ENCODE results near the gene SMAD3. TPM values are rescaled to one million over a fixed set of nuclear protein-coding genes. Genes with fewer than 3 reads are reported as not detected.
A peak's percentile ranks its signal among the peaks of the same experiment; 100 is the strongest.

SMAD3 gene
- total and polyA plus RNA-seq, 2 donors (not counting 1 experiment from before 2014, with no cell fraction given) = 55.9 to 163 TPM

- H3K4me2 ChIP-seq (replicated peaks; ENCODE audit: low read depth, low read length, poor library complexity, severe bottlenecking) = no peak overlapping the region
- no peaks in the 10 kb centered on the region for H3K9me3 Mint-ChIP-seq (ENCODE audit: insufficient read depth)
- H3K27ac ChIP-seq (ENCODE audit: low read length in 2 of 2) = peak overlapping the region in 1 of 2 donors; percentile 61
- H3K4me1 ChIP-seq (ENCODE audit: control insufficient read depth in 2 of 2, insufficient read depth in 2 of 2, low read length in 2 of 2) = peaks cover 54 to 75% of the 10 kb centered on the region in 2 donors
- WGBS (ENCODE audit: insufficient coverage) = 29% methylated on average over 2 of the region's 4 CpGs
- POLR2A ChIA-PET = no interaction called here
- H3K36me3 ChIP-seq (replicated peaks in 1 of 2; ENCODE audit: control extremely low read depth in 1 of 2, control insufficient read depth in 1 of 2, extremely low read depth in 1 of 2, insufficient read depth in 2 of 2, low read length in 1 of 2) = peaks cover 5 to 42% of the 10 kb centered on the region in 2 experiments
- no peak overlapping the region for H3K4me3 Mint-ChIP-seq
- no peak for DNase-seq
- ATAC-seq (ENCODE audit: low read depth) = no peak
- H3K27ac Mint-ChIP-seq = peak overlapping the region; percentile 56
- no peaks in the 10 kb centered on the region for H3K9me3 ChIP-seq (ENCODE audit: control extremely low read depth in 1 of 3, control insufficient read depth in 2 of 3, insufficient read depth in 1 of 3, low read length in 2 of 3)
- CTCF ChIA-PET = interaction anchor here (0.9 kb wide), 1 partner anchor 35 kb away, joined by 4 read pairs; no protein-coding TSS in a partner anchor
- no peak overlapping the region for H2AFZ ChIP-seq (ENCODE audit: insufficient read depth, low read depth, low read length, poor library complexity, severe bottlenecking)
- no peak overlapping the region for H3K9ac ChIP-seq (ENCODE audit: low read length)
- peaks cover 99% of the 10 kb centered on the region for H3K79me2 ChIP-seq (ENCODE audit: control insufficient read depth, insufficient read depth, low read length)
- H3K27me3 Mint-ChIP-seq = no peaks in the 10 kb centered on the region
- peaks cover 48% of the 10 kb centered on the region for H4K20me1 ChIP-seq (ENCODE audit: control insufficient read depth, insufficient read depth, low read length, poor library complexity, severe bottlenecking)
- no peaks in the 10 kb centered on the region for H3K27me3 ChIP-seq (replicated peaks in 1 of 4; ENCODE audit: control extremely low read depth in 1 of 4, control insufficient read depth in 3 of 4, insufficient read depth in 4 of 4, low read length in 3 of 4)
- TF ChIP-seq EZH2 (IDR thresholded peaks at IDR 0.05; ENCODE audit: borderline replicate concordance, insufficient read depth, low read depth, low read length, poor library complexity, severe bottlenecking) = no peak
- no peak for TF ChIP-seq CTCF (IDR thresholded peaks at IDR 0.05)
- H3K4me1 Mint-ChIP-seq = peaks cover 88% of the 10 kb centered on the region
- H3K4me3 ChIP-seq (ENCODE audit: control extremely low read depth in 1 of 5, extremely low read depth in 1 of 5, insufficient read depth in 1 of 5, low read depth in 2 of 5, low read length in 4 of 5) = no peak overlapping the region
- intact Hi-C loops (cut with micrococcal nuclease) = no loop called here
Measured at GRCh38 chr15:67127965-67128364, 62.6 kb downstream of the SMAD3 start.

GRCh38 chr15:67130166-67130565 is 64.8 kb downstream of the SMAD3 start:
- H3K27me3 Mint-ChIP-seq = no peaks in the 10 kb centered on the region
- ChIA-PET POLR2A (interaction anchor here (0.6 kb wide), 1 partner anchor 1845 kb away, joined by 6 read pairs; no protein-coding TSS in a partner anchor), CTCF (interaction anchor here (0.6 kb wide), 1 partner anchor 16 kb away, joined by 3 read pairs; no protein-coding TSS in a partner anchor)
- peaks cover 93% of the 10 kb centered on the region for H3K4me1 Mint-ChIP-seq
- ATAC-seq (ENCODE audit: low read depth) (no peak), DNase-seq (no peak)
- H3K9me3 Mint-ChIP-seq (ENCODE audit: insufficient read depth) = no peaks in the 10 kb centered on the region
- Histone ChIP-seq H3K9me3 (ENCODE audit: control extremely low read depth in 1 of 3, control insufficient read depth in 2 of 3, insufficient read depth in 1 of 3, low read length in 2 of 3) (no peaks in the 10 kb centered on the region), H3K79me2 (ENCODE audit: control insufficient read depth, insufficient read depth, low read length) (peaks cover 99% of the 10 kb centered on the region), H3K9ac (ENCODE audit: low read length) (no peak overlapping the region), H3K4me3 (ENCODE audit: control extremely low read depth in 1 of 5, extremely low read depth in 1 of 5, insufficient read depth in 1 of 5, low read depth in 2 of 5, low read length in 4 of 5) (no peak overlapping the region), H3K36me3 (replicated peaks in 1 of 2; ENCODE audit: control extremely low read depth in 1 of 2, control insufficient read depth in 1 of 2, extremely low read depth in 1 of 2, insufficient read depth in 2 of 2, low read length in 1 of 2) (peaks cover 5 to 39% of the 10 kb centered on the region in 2 experiments), H2AFZ (ENCODE audit: insufficient read depth, low read depth, low read length, poor library complexity, severe bottlenecking) (no peak overlapping the region), H3K27ac (ENCODE audit: low read length in 2 of 2) (no peak overlapping the region), H3K27me3 (replicated peaks in 1 of 4; ENCODE audit: control extremely low read depth in 1 of 4, control insufficient read depth in 3 of 4, insufficient read depth in 4 of 4, low read length in 3 of 4) (no peaks in the 10 kb centered on the region), H3K4me2 (replicated peaks; ENCODE audit: low read depth, low read length, poor library complexity, severe bottlenecking) (no peak overlapping the region), H3K4me1 (ENCODE audit: control insufficient read depth in 2 of 2, insufficient read depth in 2 of 2, low read length in 2 of 2) (peaks cover 66 to 79% of the 10 kb centered on the region in 2 donors), H4K20me1 (ENCODE audit: control insufficient read depth, insufficient read depth, low read length, poor library complexity, severe bottlenecking) (peaks cover 70% of the 10 kb centered on the region)
- intact Hi-C loops (cut with micrococcal nuclease) = no loop called here
- H3K27ac Mint-ChIP-seq = peak overlapping the region; percentile 26
- WGBS (ENCODE audit: insufficient coverage) = 96% methylated on average over 5 of the region's 12 CpGs
- TF ChIP-seq CTCF (IDR thresholded peaks at IDR 0.05) (no peak), EZH2 (IDR thresholded peaks at IDR 0.05; ENCODE audit: borderline replicate concordance, insufficient read depth, low read depth, low read length, poor library complexity, severe bottlenecking) (no peak)
- no peak overlapping the region for H3K4me3 Mint-ChIP-seq
